ENCODE data around the gene BPIFB6.

DNA sequence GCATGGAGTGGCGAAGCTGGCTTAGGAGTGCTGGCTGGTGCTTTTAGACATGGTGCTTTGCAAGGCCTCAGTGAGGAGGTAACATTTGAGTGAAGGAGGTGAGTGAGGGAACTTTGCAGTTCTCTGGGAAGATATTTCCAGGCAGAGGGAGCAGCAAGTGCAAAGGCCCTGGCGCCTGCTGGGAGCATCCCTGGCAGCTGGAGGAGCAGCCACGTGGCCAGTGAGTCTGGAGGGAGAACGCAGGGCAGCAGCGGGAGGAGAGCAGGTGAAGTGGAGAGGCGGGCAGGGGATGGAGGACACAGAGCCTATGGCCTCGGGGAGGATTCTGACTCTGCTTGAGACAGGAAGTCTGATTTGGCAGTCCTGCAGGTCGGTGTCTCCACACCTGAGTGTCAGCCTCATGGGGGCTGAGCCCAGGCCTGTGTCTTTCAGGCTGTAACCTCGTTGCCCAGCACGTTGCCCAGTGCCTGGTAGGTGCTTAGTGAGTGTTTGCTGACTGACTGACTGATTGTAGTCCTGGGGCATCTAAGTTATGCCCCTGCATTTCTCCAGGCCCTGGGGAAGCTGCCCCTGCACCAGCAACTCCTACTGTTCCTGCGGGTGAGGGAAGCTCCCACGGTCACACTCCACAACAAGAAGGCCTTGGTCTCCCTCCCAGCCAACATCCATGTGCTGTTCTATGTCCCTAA lies 36.9 kb downstream of the BPIFB6 start:
- no peak for TF ChIP-seq CTCF (IDR thresholded peaks at IDR 0.05)
- no peak for TF ChIP-seq SIN3A (IDR thresholded peaks at IDR 0.05; ENCODE audit: borderline replicate concordance, insufficient read depth, low read depth, low read length)
- no peak for TF ChIP-seq POLR2AphosphoS5 (IDR thresholded peaks at IDR 0.05; ENCODE audit: low read depth, low read length)
- TF ChIP-seq, protein P1, sequence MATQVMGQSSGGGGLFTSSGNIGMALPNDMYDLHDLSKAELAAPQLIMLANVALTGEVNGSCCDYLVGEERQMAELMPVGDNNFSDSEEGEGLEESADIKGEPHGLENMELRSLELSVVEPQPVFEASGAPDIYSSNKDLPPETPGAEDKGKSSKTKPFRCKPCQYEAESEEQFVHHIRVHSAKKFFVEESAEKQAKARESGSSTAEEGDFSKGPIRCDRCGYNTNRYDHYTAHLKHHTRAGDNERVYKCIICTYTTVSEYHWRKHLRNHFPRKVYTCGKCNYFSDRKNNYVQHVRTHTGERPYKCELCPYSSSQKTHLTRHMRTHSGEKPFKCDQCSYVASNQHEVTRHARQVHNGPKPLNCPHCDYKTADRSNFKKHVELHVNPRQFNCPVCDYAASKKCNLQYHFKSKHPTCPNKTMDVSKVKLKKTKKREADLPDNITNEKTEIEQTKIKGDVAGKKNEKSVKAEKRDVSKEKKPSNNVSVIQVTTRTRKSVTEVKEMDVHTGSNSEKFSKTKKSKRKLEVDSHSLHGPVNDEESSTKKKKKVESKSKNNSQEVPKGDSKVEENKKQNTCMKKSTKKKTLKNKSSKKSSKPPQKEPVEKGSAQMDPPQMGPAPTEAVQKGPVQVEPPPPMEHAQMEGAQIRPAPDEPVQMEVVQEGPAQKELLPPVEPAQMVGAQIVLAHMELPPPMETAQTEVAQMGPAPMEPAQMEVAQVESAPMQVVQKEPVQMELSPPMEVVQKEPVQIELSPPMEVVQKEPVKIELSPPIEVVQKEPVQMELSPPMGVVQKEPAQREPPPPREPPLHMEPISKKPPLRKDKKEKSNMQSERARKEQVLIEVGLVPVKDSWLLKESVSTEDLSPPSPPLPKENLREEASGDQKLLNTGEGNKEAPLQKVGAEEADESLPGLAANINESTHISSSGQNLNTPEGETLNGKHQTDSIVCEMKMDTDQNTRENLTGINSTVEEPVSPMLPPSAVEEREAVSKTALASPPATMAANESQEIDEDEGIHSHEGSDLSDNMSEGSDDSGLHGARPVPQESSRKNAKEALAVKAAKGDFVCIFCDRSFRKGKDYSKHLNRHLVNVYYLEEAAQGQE (IDR thresholded peaks at IDR 0.05; ENCODE audit: insufficient read depth in 1 of 2, low read depth in 2 of 2, low read length in 1 of 2): no peak
- TF ChIP-seq TCF7L2 (IDR thresholded peaks at IDR 0.05; ENCODE audit: low read depth, low read length): no peak

Data from Panc1 (cell line).